HCT116 (cell line): ENCODE measurements around the gene ERRFI1. TPM values are rescaled to one million over a fixed set of nuclear protein-coding genes. Genes with fewer than 3 reads are reported as not detected.

Experiments used
- ATAC-seq: fragments of 200-7000 bp; cut with Tn5 transposase; 2 replicates; pipeline ENCODE4 v1.9.1; 2020; ENCODE audit warnings: mild to moderate bottlenecking, moderate library complexity
- BruUV-seq: library from RNA; stranded (reverse); fragments of 400-500 nt; replicated peaks from 2 replicates; lab custom pipeline; 2021; lab: Mats Ljungman, UMichigan
- CTCF ChIA-PET: fragments of 300-600 bp; sonication (Branson Sonifier 250); formaldehyde crosslinking; loops from one replicate; lab custom pipeline; 2021; ENCODE audit warnings: antibody characterized with exemption; lab: Charles Lee
- POLR2A ChIA-PET: fragments of 300-600, 350-600 bp; sonication (Branson Sonifier 250); formaldehyde crosslinking; loops from one replicate; lab custom pipeline; 2021; ENCODE audit warnings: antibody characterized with exemption; lab: Charles Lee
- RAD21 ChIA-PET, 2 experiments: fragments of 300-600 bp; sonication (Branson Sonifier 250); formaldehyde crosslinking; loops; one replicate each; lab custom pipeline; 2023; ENCODE audit warnings: low total read pairs in 2 of 2; ENCODE audit not compliant: uncharacterized antibody in 2 of 2, unreplicated experiment in 2 of 2, low non-redundant PET in 1 of 2; lab: Charles Lee
- DNase-seq: peaks from one replicate; pipeline ENCODE4 v3.0.0-alpha.2; 2010; ENCODE audit warnings: low read depth, low spot score
- H2AFZ ChIP-seq: fragments of 200-600 bp; shearing (Covaris generic), sonication (generic); 2 replicates; pipeline ENCODE4 v1.6.1; 2017; ENCODE audit warnings: low read depth, mixed run types, mixed read lengths, antibody characterized with exemption, low read length; ENCODE audit not compliant: poor library complexity, severe bottlenecking
- H3K27ac ChIP-seq: 2 replicates; pipeline ENCODE4 v1.5.1; 2012; ENCODE audit warnings: low read depth, low read length
- H3K27me3 ChIP-seq: fragments of 200-600 bp; sonication (generic); 2 replicates; pipeline ENCODE4 v1.6.1; 2016; ENCODE audit warnings: mixed run types, low read length, mixed read lengths; ENCODE audit not compliant: insufficient read depth
- H3K36me3 ChIP-seq, 2 experiments: fragments of 200-500 bp in 1 of 2; fragments of 200-600 bp in 1 of 2; sonication (Bioruptor generic) in 1 of 2; sonication (generic) in 1 of 2; 2 replicates each; pipeline versions ENCODE4 v1.5.1 to v1.6.1; 2014 to 2016; ENCODE audit warnings: low read length in 2 of 2, inconsistent platforms in 1 of 2, mixed read lengths in 1 of 2, mixed run types in 1 of 2; ENCODE audit not compliant: insufficient read depth in 2 of 2, control insufficient read depth in 1 of 2
- H3K4me1 ChIP-seq, 2 experiments: fragments of 200-600 bp in 1 of 2; sonication (generic) in 1 of 2; 2 replicates each; pipeline versions ENCODE4 v1.5.1 to v1.6.1; 2012 to 2017; ENCODE audit warnings: low read length in 2 of 2, inconsistent platforms in 1 of 2, mild to moderate bottlenecking in 1 of 2, mixed read lengths in 1 of 2, mixed run types in 1 of 2, moderate library complexity in 1 of 2; ENCODE audit not compliant: insufficient read depth in 2 of 2, control insufficient read depth in 1 of 2
- H3K4me2 ChIP-seq: fragments of 200-600 bp; sonication (generic); 2 replicates; pipeline ENCODE4 v1.6.1; 2017; ENCODE audit warnings: mixed run types, low read length, mixed read lengths
- H3K4me3 ChIP-seq, 2 experiments: fragments of 200-600 bp in 1 of 2; sonication (generic) in 1 of 2; replicated peaks in 1 of 2; 2 replicates each; pipeline ENCODE4 v1.5.1; 2011 to 2016; ENCODE audit warnings: low read length in 2 of 2, control low read depth in 1 of 2, low read depth in 1 of 2, mild to moderate bottlenecking in 1 of 2, mixed read lengths in 1 of 2, mixed run types in 1 of 2
- H3K79me2 ChIP-seq: fragments of 200-600 bp; sonication (generic); 2 replicates; pipeline ENCODE4 v1.6.1; 2017; ENCODE audit warnings: mild to moderate bottlenecking, mixed run types, low read length, moderate library complexity, mixed read lengths; ENCODE audit not compliant: insufficient read depth
- H3K9ac ChIP-seq: fragments of 200-600 bp; sonication (generic); 2 replicates; pipeline ENCODE4 v1.6.1; 2016; ENCODE audit warnings: low read length, mixed read lengths
- H3K9me2 ChIP-seq: fragments of 200-600 bp; sonication (generic), shearing (Covaris generic); 2 replicates; pipeline ENCODE4 v1.6.1; 2017; ENCODE audit warnings: mixed run types, mild to moderate bottlenecking, moderate library complexity; ENCODE audit not compliant: insufficient read depth
- H3K9me3 ChIP-seq, 2 experiments: fragments of 200-500 bp in 1 of 2; fragments of 200-600 bp in 1 of 2; sonication (Bioruptor generic) in 1 of 2; sonication (generic) in 1 of 2; 2 replicates each; pipeline ENCODE4 v1.6.1; 2014 to 2017; ENCODE audit warnings: low read length in 2 of 2, mixed read lengths in 2 of 2, inconsistent platforms in 1 of 2, low read depth in 1 of 2, mild to moderate bottlenecking in 1 of 2, mixed run types in 1 of 2, moderate library complexity in 1 of 2; ENCODE audit not compliant: control insufficient read depth in 1 of 2, insufficient read depth in 1 of 2
- H4K20me1 ChIP-seq: fragments of 200-600 bp; sonication (generic), shearing (Covaris generic); 2 replicates; pipeline ENCODE4 v1.6.1; 2017; ENCODE audit warnings: mixed run types, mild to moderate bottlenecking, moderate library complexity; ENCODE audit not compliant: insufficient read depth
- CBX3 ChIP-seq: IDR thresholded peaks from 2 replicates; pipeline ENCODE4 v1.6.1; 2012; ENCODE audit warnings: low read depth
- CEBPB ChIP-seq: IDR thresholded peaks from 2 replicates; pipeline ENCODE4 v1.6.1; 2012; ENCODE audit warnings: low read depth
- EGR1 ChIP-seq: IDR thresholded peaks from 2 replicates; pipeline ENCODE4 v1.6.1; 2012; ENCODE audit warnings: low read depth
- ELF1 ChIP-seq: IDR thresholded peaks from 2 replicates; pipeline ENCODE4 v1.6.1; 2012; ENCODE audit warnings: low read depth, borderline replicate concordance
- EZH2phosphoT487 ChIP-seq: fragments of 200-600 bp; IDR thresholded peaks from 2 replicates; pipeline ENCODE4 v1.6.1; 2018; ENCODE audit warnings: antibody characterized with exemption, borderline replicate concordance
- FOSL1 ChIP-seq: IDR thresholded peaks from 2 replicates; pipeline ENCODE4 v1.6.1; 2012; ENCODE audit warnings: low read depth
- JUND ChIP-seq: IDR thresholded peaks from 2 replicates; pipeline ENCODE4 v1.6.1; 2012
- MAX ChIP-seq: IDR thresholded peaks from 2 replicates; pipeline ENCODE4 v1.6.1; 2012
- POLR2AphosphoS5 ChIP-seq: IDR thresholded peaks from 2 replicates; pipeline ENCODE4 v1.6.1; 2011; ENCODE audit warnings: mild to moderate bottlenecking, low read depth, low read length, moderate library complexity
- SP1 ChIP-seq: IDR thresholded peaks from 2 replicates; pipeline ENCODE4 v1.6.1; 2012; ENCODE audit warnings: low read depth
- SRF ChIP-seq: IDR thresholded peaks from 2 replicates; pipeline ENCODE4 v1.6.1; 2012; ENCODE audit warnings: low read depth
- TCF7L2 ChIP-seq: IDR thresholded peaks from 2 replicates; pipeline ENCODE4 v1.7.0; 2011; ENCODE audit warnings: borderline replicate concordance, inconsistent platforms; ENCODE audit not compliant: insufficient read depth, insufficient read length; ENCODE audit errors: extremely low read depth
- YY1 ChIP-seq: IDR thresholded peaks from 2 replicates; pipeline ENCODE4 v1.6.1; 2011; ENCODE audit warnings: low read length, low read depth, moderate library complexity, mild to moderate bottlenecking; ENCODE audit not compliant: insufficient replicate concordance; ENCODE audit errors: extremely low read depth
- ZBTB33 ChIP-seq: IDR thresholded peaks from 2 replicates; pipeline ENCODE4 v1.6.1; 2011; ENCODE audit warnings: mild to moderate bottlenecking, low read length, moderate library complexity; ENCODE audit not compliant: insufficient replicate concordance; ENCODE audit errors: extremely low read depth
- intact Hi-C: fragments of 100-400 bp; cut with micrococcal nuclease; formaldehyde crosslinking; loops from 2 replicates; pipeline ENCODE4 v1.10.0; 2022
- total RNA-seq: library from RNA; stranded (reverse); gene quantifications from one replicate; pipeline ENCODE4 v1.2.1, GENCODE V29; 2021; ENCODE audit not compliant: unreplicated experiment
- TF ChIP-seq, protein P1 (sequence below), 3 experiments: fragments of 200-600 bp in 1 of 3; sonication (generic) in 1 of 3; IDR thresholded peaks in 2 of 3; conservative IDR thresholded peaks in 1 of 3; 2 replicates each; pipeline ENCODE4 v1.5.1; 2012 to 2017; ENCODE audit warnings: low read depth in 2 of 3, low read length in 2 of 3, antibody characterized with exemption in 1 of 3, borderline replicate concordance in 1 of 3, control low read depth in 1 of 3, mild to moderate bottlenecking in 1 of 3, mixed read lengths in 1 of 3, mixed run types in 1 of 3, moderate library complexity in 1 of 3; ENCODE audit not compliant: insufficient read depth in 1 of 3

The ERRFI1 gene
- total RNA-seq, 1 experiment from 2014 or later = 777 TPM

DNA sequence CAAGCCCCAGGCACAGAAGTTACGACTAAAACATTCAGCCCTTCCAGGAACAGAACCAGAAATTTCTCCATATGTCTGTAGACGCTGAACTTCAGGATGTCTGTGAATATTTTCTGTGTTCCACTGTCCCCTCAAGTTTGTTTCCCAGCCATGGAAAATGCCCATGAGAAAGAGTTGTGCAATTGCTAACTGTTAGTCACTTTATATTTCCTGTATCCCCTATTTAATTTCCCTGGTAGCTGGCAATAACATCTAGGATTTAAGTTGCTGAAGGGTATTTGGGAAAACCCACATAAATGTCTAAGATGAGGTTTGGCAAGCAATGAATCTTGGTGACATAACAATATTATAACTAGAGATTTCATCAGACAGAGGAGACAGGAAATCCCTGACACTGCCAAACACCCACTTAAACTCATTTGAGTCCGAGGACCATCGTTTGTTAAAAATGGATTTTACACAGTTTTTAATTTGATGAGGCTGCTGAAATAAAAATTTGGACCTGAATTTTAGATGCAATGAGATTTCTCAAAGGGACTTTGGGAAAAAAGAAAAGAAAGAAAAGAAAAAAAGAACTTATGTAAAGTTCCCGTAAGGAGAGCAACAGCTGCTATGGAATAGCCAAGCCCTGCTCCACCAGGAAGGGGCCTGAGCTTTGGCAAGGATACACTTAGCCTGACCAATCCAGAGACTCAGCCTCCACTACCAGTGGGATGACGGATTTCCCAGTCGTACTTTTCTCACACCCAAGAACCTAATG lies 21.8 kb upstream of the ERRFI1 start:
- RAD21 ChIA-PET = interaction anchor here in 1 of 2 experiments (0.7 kb wide), 1 partner anchor 119 kb away, joined by 3 read pairs; no protein-coding TSS in a partner anchor
- no peaks in the 10 kb centered on the region for H4K20me1 ChIP-seq
- BruUV-seq = no TSS peak
- intact Hi-C loops = loop anchor here (1.0 to 5.0 kb wide), 4 partner anchors 29 to 134 kb away; no protein-coding TSS in a partner anchor
- TF ChIP-seq EGR1 = peak; percentile 61
- TF ChIP-seq ZBTB33 = peak; percentile 55
- TF ChIP-seq, protein P1, sequence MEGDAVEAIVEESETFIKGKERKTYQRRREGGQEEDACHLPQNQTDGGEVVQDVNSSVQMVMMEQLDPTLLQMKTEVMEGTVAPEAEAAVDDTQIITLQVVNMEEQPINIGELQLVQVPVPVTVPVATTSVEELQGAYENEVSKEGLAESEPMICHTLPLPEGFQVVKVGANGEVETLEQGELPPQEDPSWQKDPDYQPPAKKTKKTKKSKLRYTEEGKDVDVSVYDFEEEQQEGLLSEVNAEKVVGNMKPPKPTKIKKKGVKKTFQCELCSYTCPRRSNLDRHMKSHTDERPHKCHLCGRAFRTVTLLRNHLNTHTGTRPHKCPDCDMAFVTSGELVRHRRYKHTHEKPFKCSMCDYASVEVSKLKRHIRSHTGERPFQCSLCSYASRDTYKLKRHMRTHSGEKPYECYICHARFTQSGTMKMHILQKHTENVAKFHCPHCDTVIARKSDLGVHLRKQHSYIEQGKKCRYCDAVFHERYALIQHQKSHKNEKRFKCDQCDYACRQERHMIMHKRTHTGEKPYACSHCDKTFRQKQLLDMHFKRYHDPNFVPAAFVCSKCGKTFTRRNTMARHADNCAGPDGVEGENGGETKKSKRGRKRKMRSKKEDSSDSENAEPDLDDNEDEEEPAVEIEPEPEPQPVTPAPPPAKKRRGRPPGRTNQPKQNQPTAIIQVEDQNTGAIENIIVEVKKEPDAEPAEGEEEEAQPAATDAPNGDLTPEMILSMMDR (IDR thresholded peaks at IDR 0.05 in 2 of 3, conservative IDR thresholded peaks at IDR 0.05 in 1 of 3; ENCODE audit: borderline replicate concordance in 1 of 3, insufficient read depth in 1 of 3, low read depth in 2 of 3, low read length in 2 of 3) = no peak
- peak; percentile 67 for TF ChIP-seq FOSL1
- TF ChIP-seq TCF7L2 = peak; percentile 47
- TF ChIP-seq JUND = peak; percentile 74
- peak; percentile 95 for TF ChIP-seq SP1
- TF ChIP-seq POLR2AphosphoS5 = peak; percentile 68; the same call in 1 of the 2 replicates
- no peak for TF ChIP-seq ELF1
- no peak for TF ChIP-seq EZH2phosphoT487
- TF ChIP-seq SRF = peak; percentile 63
- peak; percentile 13 for TF ChIP-seq YY1
- no peak; the same call in 1 of the 2 replicates for TF ChIP-seq CBX3
- peak; percentile 31; the same call in 1 of the 2 replicates for TF ChIP-seq MAX
- peak; percentile 99 for TF ChIP-seq CEBPB
- DNase-seq (peak; percentile 81), ATAC-seq (peak; percentile 56)
- peak overlapping the region; percentile 20 for H2AFZ ChIP-seq
- H3K4me3 ChIP-seq = peak overlapping the region in 1 of 2 experiments; percentile 5; a peak in 1 of 4 replicates
- CTCF ChIA-PET = interaction anchor here (0.8 kb wide), 1 partner anchor 266 kb away, joined by 4 read pairs; no protein-coding TSS in a partner anchor
- peak overlapping the region; percentile 63 for H3K9ac ChIP-seq
- H3K79me2 ChIP-seq = no peaks in the 10 kb centered on the region
- no peaks in the 10 kb centered on the region for H3K9me3 ChIP-seq
- H3K27ac ChIP-seq = peak overlapping the region; percentile 92
- POLR2A ChIA-PET = interaction anchor here (0.7 to 2.0 kb wide), 12 partner anchors 9 to 150 kb away, joined by 3 to 9 read pairs (median 4); partner anchors contain the start of gene ERRFI1
- H3K36me3 ChIP-seq = no peaks in the 10 kb centered on the region
- H3K27me3 ChIP-seq = no peaks in the 10 kb centered on the region
- H3K4me1 ChIP-seq = peaks cover 70 to 85% of the 10 kb centered on the region in 2 experiments
- H3K9me2 ChIP-seq = no peaks in the 10 kb centered on the region
- H3K4me2 ChIP-seq = peak overlapping the region; percentile 80
